Neural crest cell (in vitro differentiated cells): ENCODE measurements around the gene SLC9A9. TPM values are rescaled to one million over a fixed set of nuclear protein-coding genes. Genes with fewer than 3 reads are reported as not detected.

Source experiments
- DNase-seq: peaks from one replicate; pipeline ENCODE4 v3.0.0; 2021; ENCODE audit warnings: low read depth, mixed read lengths, low spot score
- H3K27ac Mint-ChIP-seq: one replicate; pipeline ENCODE4 v1.8.0; 2021; ENCODE audit warnings: mild to moderate bottlenecking, mixed read lengths; ENCODE audit not compliant: unreplicated experiment
- H3K27me3 Mint-ChIP-seq: 2 replicates; pipeline ENCODE4 v1.8.0; 2021; ENCODE audit warnings: low read depth, mild to moderate bottlenecking, mixed read lengths
- H3K36me3 Mint-ChIP-seq: 2 replicates; pipeline ENCODE4 v1.8.0; 2021; ENCODE audit warnings: low read depth, mild to moderate bottlenecking, mixed read lengths
- H3K4me1 Mint-ChIP-seq: 2 replicates; pipeline ENCODE4 v1.8.0; 2021; ENCODE audit warnings: mixed read lengths
- H3K4me3 Mint-ChIP-seq: one replicate; pipeline ENCODE4 v1.8.0; 2021; ENCODE audit warnings: mild to moderate bottlenecking, mixed read lengths
- H3K9me3 Mint-ChIP-seq: 2 replicates; pipeline ENCODE4 v1.8.0; 2021; ENCODE audit warnings: mixed read lengths
- CTCF ChIP-seq: fragments of 200-600 bp; sonication (generic); conservative IDR thresholded peaks from 2 replicates; pipeline ENCODE4 v1.5.0; 2021; ENCODE audit warnings: antibody characterized with exemption, mild to moderate bottlenecking
- total RNA-seq: library from RNA; stranded (reverse); gene quantifications from 2 replicates; pipeline ENCODE4 v1.2.1, GENCODE V29; 2021

SLC9A9 gene
- total RNA-seq, 1 donor from 2014 or later, result 0.56 TPM

- H3K27ac Mint-ChIP-seq, result no peak overlapping the region
These were observed 606.8 kb downstream of the SLC9A9 start for GRCh38 chr3:143241481-143241951.

GRCh38 chr3:143240886-143241285 is 607.4 kb downstream of the SLC9A9 start:
- no peak for DNase-seq
- Mint-ChIP-seq H3K36me3 (no peaks in the 10 kb centered on the region), H3K9me3 (no peaks in the 10 kb centered on the region), H3K4me3 (no peak overlapping the region), H3K4me1 (peaks cover 17% of the 10 kb centered on the region), H3K27ac (no peak overlapping the region), H3K27me3 (peaks cover 2% of the 10 kb centered on the region)
- no peak for TF ChIP-seq CTCF

More at GRCh38 chr3:143241481-143241951, 606.8 kb downstream of the SLC9A9 start:
- H3K4me1 Mint-ChIP-seq, result peaks cover 11% of the 10 kb centered on the region
- no peak for TF ChIP-seq CTCF
- no peak for DNase-seq
- no peak overlapping the region for H3K4me3 Mint-ChIP-seq
- no peaks in the 10 kb centered on the region for H3K36me3 Mint-ChIP-seq
- H3K9me3 Mint-ChIP-seq, result no peaks in the 10 kb centered on the region
- H3K27me3 Mint-ChIP-seq, result peaks cover 2% of the 10 kb centered on the region

- H3K27ac Mint-ChIP-seq, result no peak overlapping the region
- peaks cover 17% of the 10 kb centered on the region for H3K4me1 Mint-ChIP-seq
- TF ChIP-seq CTCF, result no peak
These were observed 609.2 kb downstream of the SLC9A9 start for GRCh38 chr3:143239031-143239430.

GRCh38 chr3:143237077-143237627 is 611.1 kb downstream of the SLC9A9 start:
- Mint-ChIP-seq H3K36me3 (no peaks in the 10 kb centered on the region), H3K27ac (peak overlapping the region; percentile 89), H3K9me3 (no peaks in the 10 kb centered on the region), H3K27me3 (peaks cover 2% of the 10 kb centered on the region), H3K4me1 (peaks cover 17% of the 10 kb centered on the region), H3K4me3 (peak overlapping the region; percentile 10)
- no peak for TF ChIP-seq CTCF
- no peak for DNase-seq

More at GRCh38 chr3:143239031-143239430, 609.2 kb downstream of the SLC9A9 start:
- H3K27me3 Mint-ChIP-seq, result peaks cover 2% of the 10 kb centered on the region
- no peaks in the 10 kb centered on the region for H3K36me3 Mint-ChIP-seq
- no peaks in the 10 kb centered on the region for H3K9me3 Mint-ChIP-seq
- DNase-seq, result no peak
- H3K4me3 Mint-ChIP-seq, result no peak overlapping the region

- no peak overlapping the region for H3K4me3 Mint-ChIP-seq
- no peaks in the 10 kb centered on the region for H3K9me3 Mint-ChIP-seq
- no peak for DNase-seq
- no peaks in the 10 kb centered on the region for H3K36me3 Mint-ChIP-seq
- H3K27me3 Mint-ChIP-seq, result peaks cover 2% of the 10 kb centered on the region
- H3K4me1 Mint-ChIP-seq, result peaks cover 17% of the 10 kb centered on the region
- no peak overlapping the region for H3K27ac Mint-ChIP-seq
- TF ChIP-seq CTCF, result no peak
These were observed 611.9 kb downstream of the SLC9A9 start for GRCh38 chr3:143236226-143236964.
